Middle frontal gyrus (tissue), 1 donor: Measurements from ENCODE around the gene MIER2.
"Not testable (repeated sequence)": the region's sequence is repeated elsewhere in the genome, so short reads cannot be mapped to it uniquely, and the experiment has no call there.

Experiments
- DNase-seq: peaks from one replicate; pipeline ENCODE4 v3.0.0-alpha.2; 2015; ENCODE audit warnings: low spot score; ENCODE audit errors: extremely low spot score

Gene MIER2, protein sequence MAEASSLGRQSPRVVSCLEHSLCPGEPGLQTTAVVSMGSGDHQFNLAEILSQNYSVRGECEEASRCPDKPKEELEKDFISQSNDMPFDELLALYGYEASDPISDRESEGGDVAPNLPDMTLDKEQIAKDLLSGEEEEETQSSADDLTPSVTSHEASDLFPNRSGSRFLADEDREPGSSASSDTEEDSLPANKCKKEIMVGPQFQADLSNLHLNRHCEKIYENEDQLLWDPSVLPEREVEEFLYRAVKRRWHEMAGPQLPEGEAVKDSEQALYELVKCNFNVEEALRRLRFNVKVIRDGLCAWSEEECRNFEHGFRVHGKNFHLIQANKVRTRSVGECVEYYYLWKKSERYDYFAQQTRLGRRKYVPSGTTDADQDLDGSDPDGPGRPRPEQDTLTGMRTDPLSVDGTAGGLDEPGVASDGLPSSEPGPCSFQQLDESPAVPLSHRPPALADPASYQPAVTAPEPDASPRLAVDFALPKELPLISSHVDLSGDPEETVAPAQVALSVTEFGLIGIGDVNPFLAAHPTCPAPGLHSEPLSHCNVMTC

DNA sequence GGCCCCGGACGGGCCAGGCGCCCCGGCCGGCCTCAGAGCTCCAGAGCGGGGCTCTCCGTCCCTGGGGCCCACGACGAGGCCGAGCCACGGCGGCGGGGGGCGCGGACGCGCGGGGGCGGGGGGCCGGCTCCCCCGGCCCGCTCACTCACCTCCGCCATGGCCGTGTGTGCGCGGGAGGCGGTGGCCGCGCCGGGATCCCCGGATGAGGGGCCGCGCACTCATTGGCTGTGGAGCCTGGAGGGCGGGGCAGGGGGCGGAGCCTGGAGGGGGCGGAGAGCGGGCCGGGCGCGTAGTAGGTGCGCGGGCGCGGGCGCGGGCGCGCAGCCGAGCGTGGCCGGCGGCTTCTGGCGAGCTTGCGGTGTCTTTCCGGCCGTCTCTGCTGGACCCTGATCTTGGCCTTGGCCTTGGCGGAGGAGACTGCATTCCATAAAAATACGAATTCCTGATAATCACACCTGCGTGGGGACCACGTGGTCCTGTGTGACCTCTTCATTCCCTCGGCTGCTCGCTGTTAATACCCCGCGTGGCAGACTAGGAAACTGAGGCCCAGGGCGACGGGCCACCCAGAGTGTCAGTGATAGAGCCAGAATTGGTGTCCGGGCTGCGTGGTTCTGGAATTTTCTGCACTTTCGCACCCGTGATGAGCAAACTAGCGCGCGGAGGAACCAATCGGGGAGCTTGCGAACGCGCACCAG, at the start of gene MIER2:
Gene MIER2 (minus strand): TSS at position 172 of the 695 bp plus-strand sequence. CDS start 14 bp downstream, at position 158.
- DNase-seq = peak; percentile 37

DNA sequence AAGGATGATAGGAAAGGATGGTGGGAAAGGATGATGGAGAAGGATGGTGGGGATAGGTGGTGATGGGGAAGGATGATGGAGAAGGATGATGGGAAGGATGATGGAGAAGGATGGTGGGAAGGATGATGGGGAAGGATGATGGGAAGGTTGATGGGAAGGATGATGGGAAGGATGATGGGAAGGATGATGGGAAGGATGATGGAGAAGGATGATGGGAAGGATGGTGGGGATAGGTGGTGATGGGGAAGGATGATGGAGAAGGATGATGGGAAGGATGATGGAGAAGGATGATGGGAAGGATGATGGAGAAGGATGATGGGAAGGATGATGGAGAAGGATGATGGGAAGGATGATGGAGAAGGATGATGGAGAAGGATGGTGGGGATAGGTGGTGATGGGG, 49.0 kb upstream of the MIER2 start:
- DNase-seq = not testable (repeated sequence)

DNA sequence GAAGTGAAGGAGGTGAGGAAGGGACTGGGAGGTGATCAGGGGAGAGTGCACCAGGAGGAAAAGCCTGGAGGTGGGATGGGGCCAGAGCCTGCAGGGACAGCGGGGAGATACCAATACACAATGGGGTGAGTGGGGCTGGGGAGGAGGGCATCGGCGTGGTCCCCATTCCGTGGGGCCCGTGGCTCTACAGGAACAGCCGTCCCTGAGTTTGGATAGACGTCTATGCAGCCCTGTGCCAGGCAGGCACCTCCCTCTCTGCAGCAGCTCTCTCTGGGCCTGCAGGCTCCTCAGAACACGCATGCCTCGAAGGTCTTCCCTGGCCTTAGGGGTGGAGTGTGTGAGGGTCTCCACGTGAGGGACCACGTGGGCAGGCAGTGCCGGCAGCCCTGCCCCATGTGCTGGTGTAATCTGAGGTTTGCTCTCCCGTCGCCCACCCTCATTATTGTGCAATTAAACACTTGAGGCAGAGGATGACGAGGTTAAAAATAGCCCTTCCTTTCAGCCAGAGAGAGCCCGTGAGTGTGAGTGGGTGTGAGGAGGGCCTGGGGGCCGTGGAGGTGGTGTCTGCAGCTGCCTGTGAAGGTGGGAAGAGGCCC, 47.9 kb upstream of the MIER2 start:
- DNase-seq = no peak

DNA sequence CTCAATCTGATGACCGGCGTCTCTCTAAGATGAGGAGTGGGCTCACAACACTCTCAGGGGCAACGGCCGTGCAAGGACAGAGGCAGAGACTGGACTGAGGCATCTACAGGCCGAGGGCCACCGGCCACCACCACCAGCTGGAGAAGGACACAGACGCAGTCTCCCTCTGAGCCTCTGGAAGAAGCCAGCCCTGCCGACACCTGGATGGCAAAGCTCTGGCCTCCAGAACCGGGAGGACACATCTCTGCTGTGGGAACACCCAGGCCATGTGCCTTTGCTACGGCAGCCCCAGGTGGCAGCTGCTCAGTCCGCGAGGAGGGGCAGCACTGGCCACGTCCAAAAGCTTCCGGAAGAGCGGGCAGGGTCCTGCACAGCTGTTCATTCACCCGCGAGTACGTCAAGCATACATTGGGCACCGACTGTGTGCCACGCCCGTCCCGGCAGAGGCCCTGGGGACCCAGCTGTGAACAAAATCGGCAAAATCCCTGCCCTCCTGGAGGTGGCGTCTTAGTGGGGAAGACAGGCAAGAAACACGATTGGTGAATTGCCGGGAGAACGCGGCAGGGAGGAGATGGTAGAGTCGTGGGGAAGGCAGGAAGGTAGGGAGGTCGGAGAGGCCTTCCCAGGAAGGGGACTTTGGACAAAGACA, 47.3 kb upstream of the MIER2 start:
- DNase-seq = no peak

DNA sequence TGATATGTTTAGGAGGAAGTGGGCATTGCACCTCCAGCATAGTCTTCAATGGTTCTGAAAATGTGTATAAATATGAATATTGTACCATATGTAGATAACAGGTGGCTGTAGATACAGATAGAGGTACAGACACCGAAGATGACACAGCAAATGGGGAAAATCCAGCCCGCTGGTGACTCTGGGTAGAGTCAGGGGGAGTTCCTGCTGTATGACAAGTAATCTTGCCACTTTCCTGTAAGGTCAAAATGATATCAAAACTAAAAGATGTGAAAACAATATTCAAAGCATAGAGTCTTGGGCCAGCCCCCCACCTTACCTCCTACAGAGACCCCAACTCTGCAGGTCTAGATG, 46.6 kb upstream of the MIER2 start:
- no peak for DNase-seq

DNA sequence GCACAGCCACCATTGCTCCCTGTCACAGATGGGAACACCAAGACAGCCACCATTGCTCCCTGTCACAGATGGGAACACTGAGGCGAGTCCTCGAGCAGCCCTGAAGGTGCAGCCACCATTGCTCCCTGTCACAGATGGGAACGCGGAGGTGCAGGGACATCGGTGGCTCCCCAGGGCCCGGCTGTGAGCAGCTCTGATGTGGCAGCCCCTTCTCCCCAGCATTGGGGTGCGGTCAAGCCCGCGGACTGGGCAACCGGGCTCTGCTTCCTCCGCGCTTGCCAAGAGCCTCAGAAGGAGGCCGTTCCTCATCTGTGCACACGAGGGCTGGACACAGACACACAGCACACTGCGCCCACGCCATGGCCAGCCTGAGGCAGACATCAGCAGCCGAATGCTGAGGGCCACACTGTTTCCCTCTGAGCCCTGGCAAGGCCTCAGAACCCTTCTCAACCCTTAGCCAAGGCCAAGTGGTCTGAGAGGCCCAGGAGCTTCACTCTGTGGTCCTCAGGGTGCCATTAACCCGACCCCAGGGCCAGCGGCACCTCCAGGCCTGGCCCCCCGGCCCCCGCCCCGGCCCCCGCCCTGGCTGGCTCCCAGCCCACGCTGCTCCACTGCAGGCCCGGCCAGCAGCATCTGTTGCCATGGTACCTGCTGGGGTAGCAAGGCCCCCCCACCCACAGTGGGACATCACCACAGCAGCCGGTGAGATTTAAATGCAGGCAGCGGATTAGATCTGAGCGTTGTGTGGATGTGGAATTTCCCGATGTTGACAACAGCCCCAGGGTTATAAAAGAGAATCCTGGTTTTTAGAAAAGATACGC, 46.0 kb upstream of the MIER2 start:
- no peak for DNase-seq

DNA sequence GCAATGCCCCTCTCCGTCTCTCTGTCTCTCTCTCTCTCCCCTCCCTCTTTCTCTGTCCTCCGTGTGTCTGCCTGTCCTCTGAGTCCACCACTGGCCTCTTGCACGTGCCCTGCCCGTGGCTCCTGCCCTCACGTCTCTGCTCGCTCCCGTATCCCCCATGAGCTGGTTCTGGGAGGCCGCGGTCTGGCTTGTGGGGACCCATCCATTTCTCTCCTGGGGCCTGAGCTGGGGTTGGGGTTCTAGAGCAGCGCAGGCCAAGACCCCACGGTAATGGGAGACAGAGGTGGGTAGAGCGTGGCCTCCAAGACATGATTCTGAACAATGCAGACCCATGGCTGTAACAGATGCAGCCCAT, 45.3 kb upstream of the MIER2 start:
- DNase-seq = no peak

DNA sequence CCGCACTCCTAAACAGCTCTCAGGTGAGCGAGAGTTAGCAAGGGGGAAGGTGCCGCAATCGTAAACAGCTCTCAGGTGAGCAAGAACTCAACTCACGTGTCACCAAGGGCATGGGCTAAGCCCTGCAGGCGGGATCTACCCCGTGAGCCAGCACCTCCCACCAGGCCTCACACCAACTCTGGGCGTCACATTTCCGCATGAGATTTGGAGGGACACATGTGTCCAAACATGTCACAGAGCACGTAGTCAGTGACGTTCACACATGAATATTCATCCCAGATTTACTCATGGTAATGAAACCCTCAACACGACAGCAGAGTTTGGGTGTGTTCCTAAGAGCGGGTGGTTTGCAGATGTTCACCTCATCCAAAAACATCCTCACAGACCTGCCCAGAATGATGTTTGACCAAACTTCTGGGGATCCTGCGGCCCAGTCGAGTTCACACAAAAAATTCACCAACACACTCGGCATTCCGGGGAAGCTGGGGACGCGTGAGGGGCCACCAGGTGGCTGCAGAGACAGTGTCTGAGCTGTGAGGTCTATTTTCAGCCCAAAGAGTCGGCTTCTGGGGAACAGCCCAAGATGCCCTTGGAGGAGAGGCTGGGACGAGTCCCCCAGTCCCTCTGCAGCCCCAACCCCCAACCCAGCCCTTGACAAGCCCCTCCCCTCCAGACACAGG, 44.8 kb upstream of the MIER2 start:
- DNase-seq = no peak

DNA sequence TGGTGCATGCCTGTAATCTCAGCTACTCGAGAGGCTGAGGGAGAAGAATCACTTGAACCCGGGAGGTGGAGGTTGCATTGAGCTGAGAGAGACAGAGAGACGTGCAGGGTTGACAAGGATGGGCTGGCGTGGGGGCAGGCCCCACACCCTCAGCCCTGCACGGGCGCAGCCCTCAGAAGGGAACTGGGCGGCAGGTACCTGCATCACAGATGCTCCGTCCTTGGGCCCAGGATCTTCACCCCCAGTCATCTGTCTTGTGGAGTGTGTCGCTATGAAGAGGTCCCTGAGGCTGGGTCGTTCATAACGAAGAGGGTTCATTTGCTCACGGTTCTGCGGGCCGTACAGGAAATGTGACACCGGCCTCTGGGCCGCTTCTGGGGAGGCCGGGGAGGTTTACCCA, 44.1 kb upstream of the MIER2 start:
- DNase-seq = no peak

DNA sequence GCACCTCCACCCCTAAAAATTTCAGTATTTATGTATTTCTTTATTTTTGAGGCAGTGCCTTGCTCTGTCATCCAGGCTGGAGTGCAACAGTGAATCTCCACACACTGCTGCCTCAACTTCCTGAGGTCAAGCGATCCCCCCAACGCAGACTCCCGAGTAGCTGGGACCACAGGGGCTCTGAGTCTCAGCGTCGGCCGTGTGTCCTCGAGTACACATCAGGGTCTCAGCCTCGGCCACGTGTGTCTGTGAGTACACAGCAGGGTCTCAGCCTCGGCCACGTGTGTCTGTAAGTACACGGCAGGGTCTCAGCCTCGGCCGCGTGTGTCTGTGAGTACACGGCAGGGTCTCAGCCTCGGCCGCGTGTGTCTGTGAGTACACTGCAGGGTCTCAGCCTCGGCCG, 43.2 kb upstream of the MIER2 start:
- no peak for DNase-seq

DNA sequence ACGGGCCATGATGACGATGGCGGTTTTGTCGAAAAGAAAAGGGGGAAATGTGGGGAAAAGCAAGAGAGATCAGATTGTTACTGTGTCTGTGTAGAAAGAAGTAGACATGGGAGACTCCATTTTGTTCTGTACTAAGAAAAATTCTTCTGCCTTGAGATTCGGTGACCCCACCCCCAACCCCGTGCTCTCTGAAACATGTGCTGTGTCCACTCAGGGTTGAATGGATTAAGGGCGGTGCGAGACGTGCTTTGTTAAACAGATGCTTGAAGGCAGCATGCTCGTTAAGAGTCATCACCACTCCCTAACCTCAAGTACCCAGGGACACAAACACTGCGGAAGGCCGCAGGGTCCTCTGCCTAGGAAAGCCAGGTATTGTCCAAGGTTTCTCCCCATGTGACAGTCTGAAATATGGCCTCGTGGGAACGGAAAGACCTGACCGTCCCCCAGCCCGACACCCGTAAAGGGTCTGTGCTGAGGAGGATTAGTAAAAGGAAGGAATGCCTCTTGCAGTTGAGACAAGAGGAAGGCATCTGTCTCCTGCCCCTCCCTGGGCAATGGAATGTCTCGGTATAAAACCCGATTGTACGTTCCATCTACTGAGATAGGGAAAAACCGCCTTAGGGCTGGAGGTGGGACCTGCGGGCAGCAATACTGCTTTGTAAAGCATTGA, 42.2 kb upstream of the MIER2 start:
- not testable (repeated sequence) for DNase-seq

DNA sequence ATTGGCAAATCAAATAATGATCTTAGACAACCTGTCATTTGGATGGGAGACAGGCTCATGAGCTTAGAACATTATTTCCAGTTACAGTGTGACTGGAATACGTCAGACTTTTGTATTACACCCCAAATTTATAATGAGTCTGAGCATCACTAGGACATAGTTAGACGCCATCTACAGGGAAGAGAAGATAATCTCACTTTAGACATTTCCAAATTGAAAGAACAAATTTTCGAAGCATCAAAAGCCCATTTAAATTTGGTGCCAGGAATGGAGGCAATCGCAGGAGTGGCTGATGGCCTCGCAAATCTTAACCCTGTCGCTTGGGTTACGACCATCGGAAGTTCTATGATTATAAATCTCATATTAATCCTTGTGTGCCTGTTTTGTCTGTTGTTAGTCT, 41.6 kb upstream of the MIER2 start:
- not testable (repeated sequence) for DNase-seq

DNA sequence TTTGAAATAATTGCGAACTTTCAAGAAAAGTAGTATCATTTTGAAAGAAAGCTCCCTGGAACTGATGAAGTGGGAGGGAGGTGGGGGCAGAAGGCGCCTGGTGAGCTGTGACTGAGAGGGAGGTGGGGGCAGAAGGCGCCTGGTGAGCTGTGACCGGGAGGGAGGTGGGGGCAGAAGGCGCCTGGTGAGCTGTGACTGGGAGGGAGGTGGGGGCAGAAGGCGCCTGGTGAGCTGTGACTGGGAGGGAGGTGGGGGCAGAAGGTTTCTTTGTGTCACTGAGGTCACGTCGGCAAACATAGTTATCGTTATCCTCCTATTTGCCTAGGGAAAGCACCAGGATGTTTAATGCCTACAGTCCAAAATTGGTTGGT, 40.2 kb upstream of the MIER2 start:
- no peak for DNase-seq

DNA sequence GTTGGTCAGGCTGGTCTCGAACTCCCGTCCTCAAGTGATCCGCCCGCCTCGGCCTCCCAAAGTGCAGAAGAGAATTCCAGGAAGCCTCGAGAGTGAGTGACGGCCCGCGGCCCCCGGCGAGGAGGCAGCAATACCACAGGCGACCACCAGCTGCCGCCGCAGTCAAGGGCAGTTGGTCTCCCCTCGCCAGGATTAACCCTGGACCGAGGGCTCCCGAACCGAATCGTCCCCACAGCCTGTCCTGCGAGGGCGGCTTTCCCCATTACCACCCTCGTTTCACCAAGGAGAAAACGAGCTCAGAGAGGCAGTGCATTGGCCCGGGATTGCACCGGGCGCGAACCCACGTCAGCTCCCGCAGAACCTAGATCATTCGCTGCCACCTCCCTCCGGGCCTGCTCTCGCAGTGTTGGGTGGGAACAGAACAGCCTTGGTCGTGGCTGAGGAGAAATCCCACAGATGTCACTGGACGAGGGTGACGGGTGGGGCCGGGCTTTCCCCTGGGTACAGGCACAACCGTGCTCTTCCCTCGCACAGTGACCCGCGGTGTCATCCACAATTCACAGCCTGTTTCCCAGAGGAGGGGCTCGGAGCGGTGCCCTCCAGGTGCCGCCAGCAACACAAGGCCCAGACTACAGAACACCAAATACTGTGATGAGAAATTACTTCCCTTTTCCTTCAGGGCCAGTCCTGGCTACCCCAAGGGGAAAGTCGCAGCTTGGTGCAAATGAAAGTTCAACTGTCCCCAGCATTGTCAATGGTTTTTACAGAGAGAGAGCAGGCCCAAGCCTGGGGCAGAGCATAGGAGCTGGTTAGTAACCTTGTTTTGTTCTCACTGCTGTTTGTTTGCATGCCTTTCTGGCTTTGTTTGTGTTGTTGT, 39.6 kb upstream of the MIER2 start:
- DNase-seq = no peak

DNA sequence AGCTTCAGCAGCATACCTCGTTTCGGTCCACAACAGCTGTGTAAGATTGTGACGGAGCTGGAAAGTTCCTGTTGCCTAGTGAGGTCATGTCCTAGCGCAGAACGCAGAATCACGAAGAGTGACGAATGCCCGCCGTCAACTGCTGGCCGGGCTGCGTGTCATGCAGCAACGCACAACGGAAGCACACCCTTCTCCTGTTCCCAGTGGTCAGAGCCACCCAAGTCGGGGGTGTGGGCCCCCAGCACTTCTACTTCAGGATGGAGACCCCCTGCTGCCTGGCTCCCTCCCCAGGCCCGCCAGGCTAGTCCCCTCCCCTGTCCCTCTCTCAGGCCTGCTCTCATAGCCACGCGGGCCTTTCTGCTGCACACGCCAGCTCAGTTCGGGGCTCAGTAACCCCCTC, 38.4 kb upstream of the MIER2 start:
- no peak for DNase-seq

DNA sequence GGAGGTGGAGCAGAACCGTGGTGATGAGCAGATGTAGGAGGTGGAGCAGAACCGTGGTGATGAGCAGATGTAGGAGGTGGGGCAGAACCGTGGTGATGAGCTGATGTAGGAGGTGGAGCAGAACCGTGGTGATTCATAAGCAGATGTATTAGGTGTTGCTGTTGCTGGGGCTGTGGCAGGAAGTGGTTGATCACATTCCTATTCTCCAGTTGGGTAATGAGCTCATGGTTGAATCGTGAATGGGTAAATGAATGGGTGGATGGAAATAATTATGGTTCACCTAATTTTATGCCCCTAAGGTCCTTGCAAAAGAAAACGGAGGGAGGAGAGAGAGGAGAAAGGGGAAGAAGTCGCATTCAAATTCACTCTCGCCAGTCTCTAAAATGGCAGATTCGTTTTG, 38.0 kb upstream of the MIER2 start:
- DNase-seq = not testable (repeated sequence)

DNA sequence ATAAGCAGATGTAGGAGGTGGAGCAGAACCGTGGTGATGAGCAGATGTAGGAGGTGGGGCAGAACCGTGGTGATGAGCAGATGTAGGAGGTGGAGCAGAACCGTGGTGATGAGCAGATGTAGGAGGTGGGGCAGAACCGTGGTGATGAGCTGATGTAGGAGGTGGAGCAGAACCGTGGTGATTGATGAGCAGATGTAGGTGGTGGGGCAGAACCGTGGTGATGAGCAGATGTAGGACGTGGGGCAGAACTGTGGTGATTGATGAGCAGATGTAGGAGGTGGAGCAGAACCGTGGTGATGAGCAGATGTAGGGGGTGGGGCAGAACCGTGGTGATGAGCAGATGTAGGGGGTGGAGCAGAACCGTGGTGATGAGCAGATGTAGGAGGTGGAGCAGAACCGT, 37.3 kb upstream of the MIER2 start:
- DNase-seq = not testable (repeated sequence)

DNA sequence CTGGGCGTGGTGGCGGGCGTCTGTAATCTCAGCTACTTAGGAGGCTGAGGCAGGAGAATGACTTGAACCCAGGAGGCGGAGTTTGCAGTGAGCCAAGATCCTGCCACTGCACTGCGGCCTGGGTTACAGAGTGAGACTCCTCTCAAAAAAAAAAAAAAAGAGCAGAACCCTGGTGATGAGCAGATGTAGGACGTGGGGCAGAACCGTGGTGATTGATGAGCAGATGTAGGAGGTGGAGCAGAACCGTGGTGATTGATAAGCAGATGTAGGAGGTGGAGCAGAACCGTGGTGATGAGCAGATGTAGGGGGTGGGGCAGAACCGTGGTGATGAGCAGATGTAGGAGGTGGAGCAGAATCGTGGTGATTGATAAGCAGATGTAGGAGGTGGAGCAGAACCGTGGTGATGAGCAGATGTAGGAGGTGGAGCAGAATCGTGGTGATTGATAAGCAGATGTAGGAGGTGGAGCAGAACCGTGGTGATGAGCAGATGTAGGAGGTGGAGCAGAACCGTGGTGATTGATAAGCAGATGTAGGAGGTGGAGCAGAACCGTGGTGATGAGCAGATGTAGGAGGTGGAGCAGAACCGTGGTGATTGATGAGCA, 36.1 kb upstream of the MIER2 start:
- not testable (repeated sequence) for DNase-seq
